ENCODE measurements around the gene SDK1.
"Not testable (repeated sequence)": the region's sequence is repeated elsewhere in the genome, so short reads cannot be mapped to it uniquely, and the experiment has no call there.

Gene SDK1

GRCh38 chr7:3538041-3538440, 237.0 kb downstream of the SDK1 start:
- DNase-seq (ENCODE audit: low read depth in 2 of 2), result no peak

DNA sequence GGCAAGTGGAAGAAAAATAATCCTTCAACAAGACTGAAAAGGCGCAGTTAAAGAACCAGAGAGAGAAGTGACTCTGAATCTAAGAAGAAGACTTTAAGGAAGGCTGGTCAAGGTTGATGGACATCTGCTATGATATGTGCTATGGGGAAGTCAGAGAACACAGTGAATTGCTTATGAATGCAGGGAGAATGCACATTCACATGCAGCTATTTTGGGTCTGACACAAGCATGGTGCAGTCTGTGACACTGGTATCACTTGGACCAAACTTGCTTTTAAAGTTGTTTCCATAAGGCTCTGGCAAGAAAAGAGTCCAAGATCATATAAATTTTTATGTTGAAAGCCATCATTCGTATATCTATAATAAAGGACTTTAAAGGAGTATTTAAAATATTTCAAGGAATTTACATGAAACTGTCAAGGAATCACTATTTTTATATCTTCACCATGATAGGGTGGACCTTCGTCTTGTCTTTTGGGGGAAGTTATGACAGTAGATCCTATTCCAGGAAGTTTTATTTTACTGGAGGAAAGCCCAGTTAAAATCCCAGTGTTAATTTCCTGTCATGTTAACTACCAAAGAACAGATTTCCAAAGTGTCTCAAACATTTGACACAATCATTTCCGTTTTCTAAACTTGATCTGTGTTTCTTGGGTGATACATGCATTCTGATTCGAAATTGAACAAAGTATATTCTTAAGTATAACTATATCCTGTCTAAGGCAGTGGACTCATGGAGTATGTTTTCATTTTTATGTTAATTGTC, 239.6 kb downstream of the SDK1 start:
- no peak for DNase-seq (ENCODE audit: low read depth in 2 of 2)

- no peak for DNase-seq (ENCODE audit: low read depth in 2 of 2)
Measured at GRCh38 chr7:3544202-3544601, 243.2 kb downstream of the SDK1 start.

DNA sequence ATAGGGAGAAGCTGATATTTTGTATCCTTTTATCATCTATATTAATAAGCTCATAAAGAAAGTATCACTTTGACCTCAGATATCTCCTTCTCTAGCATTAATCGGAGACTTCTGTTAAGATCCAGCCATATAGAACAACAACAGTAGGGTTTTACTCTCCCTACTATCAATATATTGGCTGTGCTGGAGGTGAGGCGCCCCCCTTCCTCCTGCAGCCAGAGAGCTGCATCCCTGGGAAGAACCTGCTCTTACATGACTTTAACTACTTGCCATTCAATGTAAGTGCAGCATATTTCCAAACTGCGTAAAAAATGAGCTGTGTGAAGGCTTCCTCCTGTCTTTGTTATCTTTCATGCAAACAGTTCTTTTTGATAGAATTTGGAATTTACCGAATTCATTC, 247.8 kb downstream of the SDK1 start:
- DNase-seq (ENCODE audit: low read depth in 2 of 2), result no peak

GRCh38 chr7:3549601-3550000, 248.5 kb downstream of the SDK1 start:
- no peak for DNase-seq (ENCODE audit: low read depth in 2 of 2)

DNA sequence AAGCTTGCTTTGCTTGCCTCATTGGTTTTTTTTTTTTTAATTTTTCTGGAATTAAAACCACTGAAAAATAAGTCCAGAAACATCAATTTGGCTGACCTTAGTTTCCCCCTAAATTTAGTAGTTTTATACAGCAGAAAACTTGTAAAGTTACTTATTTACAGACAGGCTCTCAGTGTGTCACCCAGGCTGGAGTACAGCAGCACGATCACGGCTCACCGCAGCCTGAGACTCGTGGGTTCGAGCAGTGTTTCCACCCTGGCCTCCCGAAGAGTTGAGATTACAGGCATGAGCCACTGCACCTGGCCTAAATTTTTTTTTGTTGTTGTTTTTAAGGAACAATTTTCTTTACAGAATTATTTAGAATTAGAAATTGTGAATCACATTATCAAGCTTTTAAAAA, 250.5 kb downstream of the SDK1 start:
- no peak for DNase-seq (ENCODE audit: low read depth in 2 of 2)

DNA sequence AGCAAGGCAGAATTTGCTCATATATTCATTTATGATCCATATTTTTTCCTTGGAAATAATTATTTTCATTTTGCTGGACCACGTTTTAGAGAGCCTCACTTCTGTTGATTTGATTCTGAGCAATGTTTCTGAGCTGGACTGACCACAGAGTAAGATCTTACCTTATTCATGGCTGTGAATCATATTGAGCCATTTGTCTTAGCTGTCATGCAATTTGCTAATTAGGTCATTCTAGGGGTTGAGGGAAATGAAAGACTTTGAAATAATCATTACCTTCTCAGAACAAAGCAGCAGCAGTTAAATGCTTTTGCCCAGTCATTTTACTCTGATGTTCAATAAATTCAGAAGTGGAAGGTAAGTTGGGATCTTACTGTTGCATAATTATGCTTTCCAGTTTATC, 251.4 kb downstream of the SDK1 start:
- no peak for DNase-seq (ENCODE audit: low read depth in 2 of 2)

DNA sequence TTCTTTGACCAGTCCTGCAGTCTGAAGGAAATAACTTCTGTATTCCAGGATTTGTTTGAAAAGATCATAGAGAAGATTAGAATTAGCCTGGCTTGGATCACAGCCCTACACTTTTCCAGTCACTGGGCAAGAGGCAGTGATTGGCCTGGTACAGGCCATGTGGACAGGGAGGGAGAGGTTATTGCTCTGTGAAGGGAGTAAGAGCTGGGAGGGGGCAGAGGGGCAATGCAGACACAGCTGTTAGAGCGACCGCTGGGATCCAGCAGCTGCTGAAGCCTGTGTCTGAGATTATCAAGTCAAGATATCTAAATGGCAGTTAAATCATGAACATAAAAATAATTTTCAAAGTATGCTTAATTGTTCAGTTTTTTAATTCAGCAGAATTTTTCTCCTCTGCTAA, 257.3 kb downstream of the SDK1 start:
- DNase-seq (ENCODE audit: low read depth in 2 of 2), result no peak

DNA sequence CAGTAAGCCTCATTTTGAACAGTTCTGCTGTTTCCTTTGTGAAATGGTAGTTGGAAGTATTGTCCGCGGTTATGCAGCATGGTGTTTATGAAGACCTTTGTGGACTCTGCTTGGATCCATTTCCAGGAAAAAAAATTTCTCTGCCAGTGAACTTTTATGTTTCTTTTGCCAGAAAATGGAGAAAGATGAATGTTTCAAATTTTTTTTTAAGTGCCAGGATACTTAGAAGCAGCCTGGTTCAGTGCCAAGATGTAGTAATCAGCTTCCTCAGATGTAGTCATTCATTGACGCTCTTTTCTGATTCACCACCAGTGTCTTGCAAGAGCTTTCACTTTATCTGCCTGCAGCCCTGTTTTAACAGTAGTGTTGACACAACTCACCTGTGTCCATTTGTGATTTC, 258.2 kb downstream of the SDK1 start:
- no peak for DNase-seq (ENCODE audit: low read depth in 2 of 2)

DNA sequence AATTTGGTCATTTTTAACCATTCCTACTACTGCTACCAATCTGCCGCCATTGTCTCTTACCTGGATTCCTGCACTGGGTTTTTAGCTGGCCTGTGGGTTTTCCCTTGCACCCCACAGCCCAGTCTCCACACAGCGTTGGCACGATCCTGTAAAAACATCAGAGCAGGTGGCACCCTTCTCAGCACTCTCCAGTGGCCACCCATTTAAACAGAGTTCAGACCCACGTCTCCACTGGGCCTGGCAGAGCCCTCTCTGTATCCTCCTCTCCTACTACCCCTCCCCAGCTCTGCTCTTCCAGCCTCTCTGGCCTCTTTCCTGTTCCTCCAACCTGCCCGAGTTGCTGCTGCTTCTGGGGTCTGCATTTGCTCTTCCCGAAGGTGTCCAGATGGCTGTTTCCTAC, 259.4 kb downstream of the SDK1 start:
- DNase-seq (ENCODE audit: low read depth in 2 of 2), result no peak

GRCh38 chr7:3561932-3562331, 260.9 kb downstream of the SDK1 start:
- DNase-seq (ENCODE audit: low read depth in 2 of 2), result no peak

DNA sequence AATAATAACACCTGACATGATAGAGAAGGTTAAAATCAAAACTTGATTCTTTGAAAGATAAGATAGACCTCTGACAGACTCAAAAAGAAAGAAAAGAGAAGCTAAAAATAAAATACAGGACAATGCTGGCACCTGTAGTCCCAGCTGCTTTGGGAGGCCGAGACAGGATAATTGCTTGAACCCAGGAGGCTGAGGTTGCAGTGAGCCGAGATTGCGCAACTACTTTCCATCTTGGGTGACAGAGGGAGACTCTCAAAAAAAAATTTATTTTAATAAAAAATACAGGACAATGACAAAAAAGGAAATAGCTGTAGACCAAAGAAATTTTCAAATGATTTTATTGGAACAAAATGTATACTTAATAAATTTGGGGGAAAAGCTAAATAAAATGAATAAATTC, 263.2 kb downstream of the SDK1 start:
- DNase-seq (ENCODE audit: low read depth in 2 of 2), result no peak

DNA sequence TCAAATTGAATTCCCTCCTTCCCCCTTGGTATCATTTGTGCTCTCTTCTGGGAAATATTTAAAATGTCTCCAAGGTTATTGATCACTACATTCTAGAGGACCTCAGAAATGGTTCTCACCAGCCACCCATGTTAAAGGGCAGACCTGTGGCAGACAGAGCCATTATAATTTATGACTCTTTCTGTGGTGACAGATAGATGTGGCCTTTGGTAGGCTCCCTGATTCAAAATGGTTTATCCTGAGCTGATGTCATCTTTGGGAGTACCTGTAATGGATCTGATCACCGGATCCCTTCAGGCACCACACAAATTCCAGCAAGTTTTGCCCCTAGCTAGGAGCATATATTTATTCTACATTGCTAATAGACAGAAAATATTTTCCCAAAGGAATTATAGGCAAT, 267.5 kb downstream of the SDK1 start:
- no peak for DNase-seq (ENCODE audit: low read depth in 2 of 2)

DNA sequence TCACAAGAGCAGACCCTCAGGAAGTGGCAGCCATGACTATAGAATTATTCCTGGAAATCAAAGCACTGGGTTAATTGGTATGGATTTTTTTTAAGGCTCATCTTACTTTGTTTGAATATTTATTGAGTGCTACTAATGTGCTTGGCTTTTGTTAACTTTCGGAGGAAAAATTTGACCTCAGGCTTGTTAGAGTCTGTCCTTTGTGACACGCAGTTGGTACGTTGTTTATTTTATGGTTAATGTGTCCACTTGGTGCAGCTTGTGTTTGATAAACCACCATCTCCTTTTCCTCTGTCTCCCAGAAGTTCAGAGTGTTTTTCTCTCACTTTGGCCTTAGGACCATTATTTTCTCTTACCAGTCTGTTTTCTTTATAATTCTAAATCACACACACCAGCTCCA, 268.6 kb downstream of the SDK1 start:
- no peak for DNase-seq (ENCODE audit: low read depth in 2 of 2)

DNA sequence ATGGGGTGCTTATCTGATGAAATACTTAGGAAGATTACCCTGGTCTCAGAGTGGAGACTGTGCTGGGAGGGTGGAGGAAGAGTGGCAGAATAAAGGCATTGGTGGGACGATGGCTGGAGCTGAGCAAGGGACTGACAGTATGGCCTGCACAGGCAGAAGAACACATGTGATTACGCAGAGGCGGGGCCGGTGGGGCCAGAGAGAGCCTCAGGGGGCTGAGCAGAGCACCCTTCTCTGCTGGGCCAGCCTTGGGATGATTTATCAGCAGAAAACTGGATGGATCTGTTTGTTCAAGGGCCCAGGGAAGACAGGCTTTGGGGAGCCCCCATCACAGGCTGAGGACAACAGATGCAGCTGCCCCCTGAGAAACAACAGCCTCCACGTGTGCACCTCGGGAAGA, 272.1 kb downstream of the SDK1 start:
- no peak for DNase-seq (ENCODE audit: low read depth in 2 of 2)

DNA sequence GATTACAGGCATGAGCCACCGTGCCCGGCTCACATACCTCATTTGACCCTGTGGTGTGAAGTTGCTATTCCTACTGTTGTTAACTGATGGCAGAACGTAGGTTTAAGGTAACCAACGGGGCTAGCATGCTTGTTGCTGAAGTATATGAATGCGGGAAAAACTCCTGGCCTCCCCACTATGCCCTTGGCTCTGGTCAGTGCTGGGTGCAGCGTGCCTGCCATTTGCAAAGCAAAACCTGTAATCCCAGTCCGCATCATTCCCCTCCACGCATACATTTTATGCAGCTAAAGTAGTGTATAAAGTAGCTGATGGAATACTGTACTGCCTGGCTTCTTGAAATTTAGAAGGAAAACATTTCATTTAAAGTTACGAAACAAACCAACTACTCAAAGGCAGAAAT, 273.3 kb downstream of the SDK1 start:
- DNase-seq (ENCODE audit: low read depth in 2 of 2), result no peak

- no peak for DNase-seq (ENCODE audit: low read depth in 2 of 2)
Measured at GRCh38 chr7:3575753-3576531, 274.9 kb downstream of the SDK1 start.

GRCh38 chr7:3578399-3578798, 277.3 kb downstream of the SDK1 start:
- no peak for DNase-seq (ENCODE audit: low read depth in 2 of 2)

- no peak for DNase-seq (ENCODE audit: low read depth in 2 of 2)
Measured at GRCh38 chr7:3579638-3580219, 278.7 kb downstream of the SDK1 start.

DNA sequence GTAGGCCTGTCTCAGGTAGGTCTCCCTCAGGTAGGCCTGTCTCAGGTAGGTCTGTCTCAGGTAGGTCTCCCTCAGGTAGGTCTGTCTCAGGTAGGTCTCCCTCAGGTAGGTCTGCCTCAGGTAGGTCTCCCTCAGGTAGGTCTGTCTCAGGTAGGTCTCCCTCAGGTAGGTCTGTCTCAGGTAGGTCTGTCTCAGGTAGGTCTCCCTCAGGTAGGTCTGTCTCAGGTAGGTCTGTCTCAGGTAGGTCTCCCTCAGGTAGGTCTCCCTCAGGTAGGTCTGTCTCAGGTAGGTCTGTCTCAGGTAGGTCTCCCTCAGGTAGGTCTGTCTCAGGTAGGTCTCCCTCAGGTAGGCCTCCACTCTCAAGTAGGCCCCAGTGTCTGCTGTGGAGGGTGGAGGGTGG, 281.1 kb downstream of the SDK1 start:
- not testable (repeated sequence) for DNase-seq (ENCODE audit: low read depth in 2 of 2)

DNA sequence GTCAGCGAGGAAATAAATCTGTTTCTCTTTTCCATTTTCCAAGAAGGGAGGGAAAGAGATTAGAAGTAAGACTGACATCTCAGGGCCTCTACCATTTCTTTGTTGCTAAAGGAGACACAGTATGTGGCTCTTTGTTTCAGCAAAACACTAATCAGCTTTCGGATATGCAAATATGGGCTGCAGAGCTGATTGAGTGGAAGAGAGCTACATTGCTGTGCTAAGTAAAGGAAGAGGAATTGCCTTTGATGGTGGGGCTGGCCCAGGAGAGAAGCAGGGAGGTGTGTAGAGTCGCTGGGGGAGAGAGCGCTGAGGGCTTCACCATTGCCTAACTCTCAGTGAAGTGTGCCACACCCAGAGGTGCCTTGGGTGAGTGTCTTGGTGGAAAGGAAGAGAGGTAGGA, 284.8 kb downstream of the SDK1 start:
- DNase-seq (ENCODE audit: low read depth in 2 of 2), result no peak

DNA sequence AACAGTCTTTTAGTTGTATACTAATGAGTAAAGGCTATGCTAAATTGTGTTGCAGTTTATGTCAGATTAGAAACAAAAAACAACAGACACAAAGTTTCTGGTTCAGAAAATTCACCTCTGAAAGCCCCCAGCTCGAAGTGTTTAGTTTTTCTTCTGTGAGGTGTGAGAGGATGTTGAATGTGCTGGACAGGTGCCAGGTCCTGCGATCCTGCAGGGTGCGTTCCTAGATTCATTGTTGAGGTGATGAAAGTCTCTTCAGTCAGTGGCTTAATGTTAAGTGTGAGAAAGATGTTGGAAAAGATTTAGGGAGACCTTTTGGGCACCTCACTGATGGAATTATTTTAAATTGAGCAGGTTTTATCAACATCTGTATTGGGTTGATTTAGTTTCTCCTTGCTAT, 287.3 kb downstream of the SDK1 start:
- no peak for DNase-seq (ENCODE audit: low read depth in 2 of 2)

DNA sequence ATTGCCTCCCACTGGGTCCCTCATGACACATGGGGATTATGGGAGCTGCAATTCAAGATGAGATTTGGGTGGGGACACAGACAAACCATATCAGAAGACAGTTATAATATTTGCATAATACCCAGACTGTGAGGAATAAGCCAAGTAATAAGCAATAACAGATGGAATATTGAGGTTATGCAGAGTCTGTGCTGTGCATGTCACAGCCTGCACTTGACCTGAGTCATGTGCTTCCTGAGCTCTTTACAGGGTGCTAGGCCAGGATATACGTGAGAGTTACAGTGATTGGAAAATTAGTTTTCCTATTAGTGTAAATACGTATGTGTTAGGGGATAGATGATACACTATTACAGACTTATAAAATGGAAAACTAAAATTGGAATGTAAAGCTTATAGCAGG, 288.7 kb downstream of the SDK1 start:
- no peak for DNase-seq (ENCODE audit: low read depth in 2 of 2)
